Measurements from ENCODE around the gene RCAN3. TPM values are rescaled to one million over a fixed set of nuclear protein-coding genes. Genes with fewer than 3 reads are reported as not detected.

The RCAN3 gene
- total and polyA plus RNA-seq, 2 of the 13 experiments (the other 11 are each of a cell fraction or from before 2014, with no cell fraction given), result 12.2 to 13.3 TPM

- FAIRE-seq (no peak), DNase-seq (ENCODE audit: low spot score) (no peak), ATAC-seq (no peak)
- no peak overlapping the region for H3K9ac ChIP-seq (ENCODE audit: insufficient read depth, low read depth, low read length)
- no peak overlapping the region for H2AFZ ChIP-seq (ENCODE audit: low read length)
- H3K27ac ChIP-seq (ENCODE audit: extremely low read length, insufficient read depth, low read length), result no peak overlapping the region
- ChIA-PET CTCF (ENCODE audit: low intra/inter-chr PET ratio, low total read pairs) (no interaction called here), POLR2A (no interaction called here)
- H3K27me3 ChIP-seq (ENCODE audit: control insufficient read depth in 1 of 2, insufficient read depth in 2 of 2, low read length in 2 of 2), result no peaks in the 10 kb centered on the region
- WGBS (ENCODE audit: low lambda C conversion rate), result 60% methylated on average over 2 of the region's 2 CpGs
- no TSS peak for BruUV-seq (replicated peaks)
- peaks cover 7% of the 10 kb centered on the region; the same call in 1 of the 2 replicates for H3K4me1 ChIP-seq (ENCODE audit: insufficient read depth, low read length)
- in situ Hi-C loops (cut with HindIII; ENCODE audit: extremely low pct_ligation_motif_present, low pct_unique_long_range_greater_than_20kb) (no loop called here), intact Hi-C loops (cut with micrococcal nuclease; ENCODE audit: unreplicated experiment) (no loop called here)
- no peak overlapping the region for H3K4me2 ChIP-seq (ENCODE audit: low read depth, low read length)
- no peaks in the 10 kb centered on the region for H4K20me1 ChIP-seq (ENCODE audit: insufficient read depth, low read length)
- no peak overlapping the region for H3K4me3 ChIP-seq (replicated peaks in 1 of 3; ENCODE audit: insufficient read depth in 1 of 3, low read depth in 2 of 3, low read length in 3 of 3)
- H3K9me3 ChIP-seq (ENCODE audit: low read length), result no peaks in the 10 kb centered on the region
- peaks cover 2% of the 10 kb centered on the region for H3K79me2 ChIP-seq (ENCODE audit: insufficient read depth, low read length)
- H3K36me3 ChIP-seq (replicated peaks in 1 of 2; ENCODE audit: control insufficient read depth in 1 of 2, insufficient read depth in 2 of 2, low read length in 2 of 2), result peaks cover 0 to 5% of the 10 kb centered on the region in 2 experiments; a peak in 2 of 5 replicates
- TF ChIP-seq FOXP4 (CRISPR knock-in tag; IDR thresholded peaks at IDR 0.05) (no peak), IRX3 (CRISPR knock-in tag; IDR thresholded peaks at IDR 0.05; ENCODE audit: borderline replicate concordance, low read depth) (no peak), ZNF773 (CRISPR knock-in tag; IDR thresholded peaks at IDR 0.05; ENCODE audit: borderline replicate concordance) (no peak), ZNF10 (CRISPR knock-in tag; IDR thresholded peaks at IDR 0.05; ENCODE audit: borderline replicate concordance, low read depth) (no peak), PCBP1 (IDR thresholded peaks at IDR 0.05; ENCODE audit: borderline replicate concordance, low read depth, low read length) (no peak), NFRKB (IDR thresholded peaks at IDR 0.05) (no peak), ZNF205 (CRISPR knock-in tag; IDR thresholded peaks at IDR 0.05) (no peak), PRDM10 (CRISPR knock-in tag; IDR thresholded peaks at IDR 0.05; ENCODE audit: low read depth) (no peak), ZNF788 (CRISPR knock-in tag; IDR thresholded peaks at IDR 0.05; ENCODE audit: borderline replicate concordance) (no peak), ZNF512B (CRISPR knock-in tag; IDR thresholded peaks at IDR 0.05; ENCODE audit: borderline replicate concordance) (no peak), ZNF446 (CRISPR knock-in tag; IDR thresholded peaks at IDR 0.05) (no peak), FOXJ3 (CRISPR knock-in tag; IDR thresholded peaks at IDR 0.05; ENCODE audit: borderline replicate concordance) (no peak), SRY (CRISPR knock-in tag; IDR thresholded peaks at IDR 0.05) (no peak), RELA (CRISPR knock-in tag; IDR thresholded peaks at IDR 0.05) (no peak), POLR2G (IDR thresholded peaks at IDR 0.05; ENCODE audit: low read depth, low read length) (no peak), KMT2A (CRISPR knock-in tag; IDR thresholded peaks at IDR 0.05) (no peak)
Observed at GRCh38 chr1:24513706-24514105, 11.1 kb downstream of the RCAN3 start.

Data from HepG2 (cell line).